HG03159 (cell line): ENCODE data around the gene SLIT3.

Experiments
- ATAC-seq: cut with Tn5 transposase; IDR thresholded peaks from one replicate; pipeline ENCODE4 v1.9.1; 2021; ENCODE audit warnings: mild to moderate bottlenecking, moderate library complexity; ENCODE audit not compliant: unreplicated experiment

The SLIT3 gene

GRCh38 chr5:169272111-169272510 lies 28.8 kb downstream of the SLIT3 start:
- no peak for ATAC-seq

GRCh38 chr5:169270827-169271226 lies 30.1 kb downstream of the SLIT3 start:
- ATAC-seq, result no peak

GRCh38 chr5:169268019-169268418 lies 32.9 kb downstream of the SLIT3 start:
- no peak for ATAC-seq

DNA sequence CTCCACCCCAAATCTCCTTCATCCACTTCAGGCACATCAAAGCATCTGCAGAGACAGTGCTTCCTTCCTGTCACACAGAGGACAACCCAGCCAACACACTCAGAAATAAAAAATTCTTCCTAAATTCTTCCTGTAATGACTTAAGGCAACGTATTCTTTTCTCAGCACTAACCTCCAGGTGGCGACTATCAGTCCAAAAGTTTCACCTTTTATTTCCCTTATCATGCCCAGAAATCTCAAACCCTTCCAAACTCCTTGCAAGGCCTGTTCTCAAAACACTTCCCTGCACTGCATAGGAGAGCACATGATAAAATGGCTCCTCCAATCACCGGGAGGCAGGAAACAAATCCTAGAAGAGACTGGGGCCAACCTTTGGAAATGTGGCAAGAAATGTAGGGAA lies 35.1 kb downstream of the SLIT3 start:
- ATAC-seq, result no peak

- no peak for ATAC-seq
Measured at GRCh38 chr5:169263591-169263990, 37.3 kb downstream of the SLIT3 start.

- no peak for ATAC-seq
Measured at GRCh38 chr5:169260896-169261569, 39.9 kb downstream of the SLIT3 start.

GRCh38 chr5:169258372-169259000 lies 42.5 kb downstream of the SLIT3 start:
- ATAC-seq, result no peak

- no peak for ATAC-seq
Measured at GRCh38 chr5:169256191-169256590, 44.7 kb downstream of the SLIT3 start.

DNA sequence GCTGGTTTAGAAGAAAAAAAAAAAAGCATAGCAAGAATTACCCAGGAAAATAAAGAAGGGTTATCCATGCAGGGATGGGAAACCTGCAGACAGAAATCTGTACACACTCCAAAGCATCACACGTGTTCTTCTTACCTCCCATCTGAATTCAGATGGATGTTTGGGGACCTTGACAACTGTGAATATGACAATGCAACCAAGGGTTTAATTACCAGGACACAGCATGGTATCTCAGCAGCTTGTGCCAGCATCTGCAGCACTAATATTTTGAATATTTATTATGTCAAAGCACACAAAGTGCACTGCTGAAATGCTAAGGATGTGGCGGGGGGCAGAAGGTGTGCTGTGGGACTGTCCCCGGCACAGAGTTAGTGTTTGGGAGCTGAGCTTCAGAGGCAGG lies 47.9 kb downstream of the SLIT3 start:
- ATAC-seq, result no peak

DNA sequence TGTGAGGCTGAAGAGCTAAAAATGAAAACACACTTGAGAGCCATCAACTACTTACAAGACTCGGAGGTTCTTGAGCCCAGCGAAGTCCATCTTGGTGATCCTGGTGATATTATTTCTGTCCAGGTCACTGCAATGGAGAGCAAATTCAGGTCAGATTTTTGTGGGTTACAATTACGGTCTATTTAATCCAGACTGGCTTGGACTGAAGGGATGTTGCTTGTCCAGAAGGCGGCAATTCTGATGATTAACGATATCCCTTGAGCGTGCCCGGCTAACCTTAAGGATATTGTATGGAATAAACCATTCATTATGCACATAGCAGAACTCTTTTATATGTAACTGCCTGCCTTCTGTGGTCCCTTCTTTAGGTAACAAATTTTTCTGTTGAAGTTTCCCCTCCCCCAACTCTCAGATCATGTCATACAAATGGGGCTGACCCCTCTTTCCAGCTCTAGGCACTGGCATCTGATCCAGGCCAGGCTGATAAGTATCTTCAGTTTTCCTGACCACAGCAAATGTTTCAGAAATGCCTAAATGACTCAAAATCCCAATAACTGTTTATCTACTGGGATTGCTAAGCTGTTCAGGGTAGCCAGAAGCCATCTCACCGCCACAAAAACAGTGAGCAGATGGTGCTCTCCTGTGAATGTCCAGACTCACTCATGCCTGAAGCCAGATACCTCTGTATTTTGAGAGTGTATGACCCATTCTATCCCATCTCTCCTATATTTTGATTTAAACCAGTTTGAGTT lies 49.4 kb downstream of the SLIT3 start:
- no peak for ATAC-seq

DNA sequence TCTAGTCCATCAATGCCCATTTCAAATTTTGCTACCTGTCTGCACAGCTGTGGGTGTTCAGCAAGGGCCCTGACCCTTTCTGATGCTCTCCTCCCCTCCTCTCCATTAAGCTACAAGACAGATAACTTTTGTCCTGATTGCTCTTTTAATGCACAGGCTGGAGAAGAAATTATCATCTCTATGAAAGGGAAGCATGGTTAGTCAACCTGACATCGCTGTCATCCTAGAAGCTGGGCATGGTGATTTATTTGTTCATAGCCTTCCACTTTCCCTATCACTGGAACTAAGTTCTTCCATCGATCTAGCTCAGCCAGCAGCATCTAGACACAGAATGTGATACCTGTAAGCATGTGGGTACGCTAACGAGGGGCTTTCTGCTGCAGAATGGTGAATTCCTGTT lies 50.1 kb downstream of the SLIT3 start:
- no peak for ATAC-seq

- no peak for ATAC-seq
Measured at GRCh38 chr5:169248996-169249395, 51.9 kb downstream of the SLIT3 start.

GRCh38 chr5:169248550-169248949 lies 52.4 kb downstream of the SLIT3 start:
- ATAC-seq, result no peak

DNA sequence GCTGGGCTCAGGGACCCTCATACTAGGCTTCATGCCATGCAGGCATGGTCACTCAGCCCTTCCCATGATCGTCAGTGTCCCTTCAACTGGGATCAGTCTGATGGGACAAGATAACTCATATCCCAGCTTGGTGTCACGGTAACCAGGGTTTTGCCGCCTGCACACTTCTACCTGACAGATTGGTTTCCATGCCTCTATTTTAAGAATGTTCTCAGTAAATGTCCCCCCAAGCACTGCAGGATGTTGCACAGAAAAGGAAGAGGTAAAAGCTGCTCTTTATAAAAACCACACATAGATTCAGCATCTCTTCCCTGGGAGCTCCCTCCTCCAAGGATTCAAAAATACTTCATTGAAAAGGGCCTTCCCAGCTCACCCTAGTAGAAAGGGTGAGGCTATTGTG lies 56.1 kb downstream of the SLIT3 start:
- ATAC-seq, result no peak

DNA sequence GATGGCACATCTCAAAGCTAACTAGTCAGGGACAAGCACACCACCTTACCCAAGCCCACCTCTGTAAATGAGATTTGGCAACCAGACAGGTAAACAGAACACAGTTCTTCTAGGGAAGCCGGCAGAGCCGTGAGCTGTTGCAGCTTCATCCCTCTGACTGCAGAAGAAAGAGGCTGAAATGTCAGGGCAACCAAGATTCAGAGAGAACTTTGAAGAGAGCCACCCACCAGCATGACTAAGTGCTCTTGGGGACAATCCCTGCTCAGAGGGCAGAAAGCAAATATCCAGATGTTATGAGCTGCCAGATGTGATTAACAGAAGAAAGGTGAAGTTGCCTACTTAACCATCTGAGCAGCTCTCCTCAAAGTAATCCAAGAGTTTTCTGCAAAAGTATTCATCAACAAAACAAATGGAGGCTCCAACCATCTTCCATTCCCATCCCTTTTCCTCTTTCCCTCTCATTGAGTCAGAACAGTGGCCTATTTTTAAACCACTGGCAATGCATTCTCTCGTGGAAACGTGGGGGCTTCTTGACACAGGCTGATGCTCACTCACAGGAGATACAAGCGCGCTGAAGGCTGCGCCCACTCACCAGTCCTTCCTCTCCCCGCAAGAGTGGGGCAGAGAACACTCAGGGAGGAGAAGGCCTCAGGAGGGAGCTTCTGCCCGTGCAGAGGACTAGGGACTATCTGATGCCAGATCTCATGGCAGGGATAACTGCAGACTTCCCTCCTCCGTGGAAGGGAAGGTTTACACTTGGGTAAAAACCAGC lies 57.1 kb downstream of the SLIT3 start:
- ATAC-seq, result no peak

- no peak for ATAC-seq
Measured at GRCh38 chr5:169242849-169243186, 58.1 kb downstream of the SLIT3 start.

DNA sequence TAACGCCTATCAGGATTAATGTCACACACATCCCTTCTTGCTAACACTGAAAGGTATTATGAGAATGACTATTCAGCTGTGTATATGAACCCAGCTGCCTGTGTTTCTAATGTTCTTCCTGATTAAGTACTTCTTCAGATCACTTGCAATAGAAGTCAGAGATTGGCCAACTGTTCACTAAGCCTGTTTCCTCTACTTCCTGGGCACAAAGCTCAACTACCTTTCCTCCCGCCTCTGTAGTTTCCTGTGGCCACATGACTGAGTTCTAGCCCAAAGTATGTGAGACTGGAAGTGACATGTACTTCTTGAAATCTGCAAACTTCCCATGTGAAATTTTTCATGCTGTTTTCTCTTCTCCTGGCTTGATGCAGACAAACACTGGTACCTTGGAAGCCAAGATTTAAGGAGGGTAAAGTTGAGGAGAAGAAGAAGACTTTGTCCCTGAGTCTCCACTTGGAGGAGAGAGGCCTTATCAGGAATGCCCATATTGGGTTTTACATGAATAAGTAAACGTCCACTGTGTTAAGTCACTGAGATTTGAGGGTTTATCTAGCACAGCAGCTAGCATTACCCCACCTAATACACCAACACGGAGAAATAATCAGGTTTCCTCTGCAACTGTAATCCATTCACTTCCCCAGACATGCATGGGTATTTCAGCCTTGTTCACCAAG lies 58.6 kb downstream of the SLIT3 start:
- no peak for ATAC-seq

- no peak for ATAC-seq
Measured at GRCh38 chr5:169229342-169229892, 71.5 kb downstream of the SLIT3 start.

- ATAC-seq, result no peak
Measured at GRCh38 chr5:169226895-169227294, 74.0 kb downstream of the SLIT3 start.

DNA sequence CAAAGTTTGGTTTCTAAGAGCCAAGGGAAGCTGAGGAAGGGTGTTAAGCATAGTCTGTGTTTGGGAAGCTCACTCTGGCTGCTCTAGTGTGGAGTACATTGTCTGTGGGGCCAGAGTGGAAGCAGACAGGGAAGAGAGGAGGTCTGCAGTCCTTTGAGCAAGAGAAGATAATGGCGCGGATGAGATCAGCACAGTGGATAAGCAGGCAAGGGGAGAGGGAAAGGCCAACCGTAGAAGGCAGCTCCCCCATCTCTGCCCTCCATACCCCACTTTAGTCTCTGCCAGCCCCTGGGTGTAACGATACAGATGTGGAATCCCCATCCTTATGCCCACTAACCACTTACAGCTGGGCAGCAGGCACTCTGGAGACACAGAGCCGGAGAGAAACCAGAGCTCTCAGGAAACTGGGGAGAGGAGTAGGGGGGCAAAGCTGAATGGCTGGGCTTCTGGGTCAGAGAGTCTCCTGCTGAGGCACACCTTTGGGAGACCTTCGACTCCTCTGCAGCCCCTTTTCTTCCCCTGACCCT lies 75.0 kb downstream of the SLIT3 start:
- ATAC-seq, result no peak

GRCh38 chr5:169223595-169223953 lies 77.4 kb downstream of the SLIT3 start:
- ATAC-seq, result no peak
